IPS-15b (cell line): ENCODE measurements around the gene PPAT.
A peak's percentile ranks its signal among the peaks of the same experiment; 100 is the strongest.

Experiments used
- H3K27me3 ChIP-seq: one replicate; pipeline ENCODE4 v1.6.1; 2013; ENCODE audit warnings: low read length; ENCODE audit not compliant: control insufficient read depth, insufficient read depth
- H3K36me3 ChIP-seq: one replicate; pipeline ENCODE4 v1.6.1; 2013; ENCODE audit warnings: low read length; ENCODE audit not compliant: control insufficient read depth, insufficient read depth
- H3K4me1 ChIP-seq: one replicate; pipeline ENCODE4 v1.6.1; 2013; ENCODE audit warnings: mild to moderate bottlenecking, low read length; ENCODE audit not compliant: control insufficient read depth, insufficient read depth
- H3K4me3 ChIP-seq: one replicate; pipeline ENCODE4 v1.5.1; 2013; ENCODE audit warnings: low read depth, low read length
- H3K9ac ChIP-seq: one replicate; pipeline ENCODE4 v1.6.1; 2013; ENCODE audit warnings: low read depth, mild to moderate bottlenecking, low read length
- H3K9me3 ChIP-seq: one replicate; pipeline ENCODE4 v1.6.1; 2013; ENCODE audit warnings: mild to moderate bottlenecking, low read length; ENCODE audit not compliant: control insufficient read depth, insufficient read depth

The PPAT gene

GRCh38 chr4:56430203-56430602, 5.2 kb downstream of the PPAT start:
- Histone ChIP-seq H3K9me3 (no peaks in the 10 kb centered on the region), H3K9ac (no peak overlapping the region), H3K4me1 (peaks cover 7% of the 10 kb centered on the region), H3K36me3 (no peaks in the 10 kb centered on the region), H3K4me3 (no peak overlapping the region), H3K27me3 (no peaks in the 10 kb centered on the region)

GRCh38 chr4:56427179-56427578, 8.2 kb downstream of the PPAT start:
- no peak overlapping the region for H3K9ac ChIP-seq
- no peaks in the 10 kb centered on the region for H3K27me3 ChIP-seq
- peaks cover 12% of the 10 kb centered on the region for H3K4me1 ChIP-seq
- H3K4me3 ChIP-seq, result no peak overlapping the region
- no peaks in the 10 kb centered on the region for H3K9me3 ChIP-seq
- no peaks in the 10 kb centered on the region for H3K36me3 ChIP-seq

- H3K4me3 ChIP-seq, result no peak overlapping the region
- no peak overlapping the region for H3K9ac ChIP-seq
- H3K4me1 ChIP-seq, result peaks cover 12% of the 10 kb centered on the region
- H3K36me3 ChIP-seq, result no peaks in the 10 kb centered on the region
- no peaks in the 10 kb centered on the region for H3K27me3 ChIP-seq
- no peaks in the 10 kb centered on the region for H3K9me3 ChIP-seq
These were observed 9.1 kb downstream of the PPAT start for GRCh38 chr4:56426273-56426672.

- H3K36me3 ChIP-seq, result no peaks in the 10 kb centered on the region
- no peak overlapping the region for H3K9ac ChIP-seq
- no peaks in the 10 kb centered on the region for H3K9me3 ChIP-seq
- H3K4me1 ChIP-seq, result peaks cover 12% of the 10 kb centered on the region
- no peaks in the 10 kb centered on the region for H3K27me3 ChIP-seq
- peak overlapping the region; percentile 10 for H3K4me3 ChIP-seq
These were observed 9.9 kb downstream of the PPAT start for GRCh38 chr4:56425518-56425917.

GRCh38 chr4:56424697-56425514, 10.5 kb downstream of the PPAT start:
- Histone ChIP-seq H3K4me1 (peaks cover 12% of the 10 kb centered on the region), H3K27me3 (no peaks in the 10 kb centered on the region), H3K36me3 (no peaks in the 10 kb centered on the region), H3K4me3 (no peak overlapping the region), H3K9ac (no peak overlapping the region), H3K9me3 (no peaks in the 10 kb centered on the region)

GRCh38 chr4:56424176-56424575, 11.2 kb downstream of the PPAT start:
- no peaks in the 10 kb centered on the region for H3K36me3 ChIP-seq
- H3K27me3 ChIP-seq, result no peaks in the 10 kb centered on the region
- no peaks in the 10 kb centered on the region for H3K9me3 ChIP-seq
- H3K4me1 ChIP-seq, result peaks cover 12% of the 10 kb centered on the region
- no peak overlapping the region for H3K4me3 ChIP-seq
- H3K9ac ChIP-seq, result no peak overlapping the region

GRCh38 chr4:56417396-56417795, 18.0 kb downstream of the PPAT start:
- Histone ChIP-seq H3K36me3 (no peaks in the 10 kb centered on the region), H3K4me3 (no peak overlapping the region), H3K9ac (no peak overlapping the region), H3K4me1 (no peaks in the 10 kb centered on the region), H3K27me3 (no peaks in the 10 kb centered on the region), H3K9me3 (no peaks in the 10 kb centered on the region)

GRCh38 chr4:56416349-56416748, 19.1 kb downstream of the PPAT start:
- Histone ChIP-seq H3K9ac (no peak overlapping the region), H3K27me3 (no peaks in the 10 kb centered on the region), H3K36me3 (no peaks in the 10 kb centered on the region), H3K9me3 (no peaks in the 10 kb centered on the region), H3K4me1 (peaks cover 4% of the 10 kb centered on the region), H3K4me3 (no peak overlapping the region)

- H3K9me3 ChIP-seq, result no peaks in the 10 kb centered on the region
- no peak overlapping the region for H3K4me3 ChIP-seq
- H3K27me3 ChIP-seq, result no peaks in the 10 kb centered on the region
These were observed 21.2 kb downstream of the PPAT start for GRCh38 chr4:56414135-56414670.

GRCh38 chr4:56410247-56411062, 25.0 kb downstream of the PPAT start:
- Histone ChIP-seq H3K4me3 (no peak overlapping the region), H3K27me3 (no peaks in the 10 kb centered on the region), H3K9ac (no peak overlapping the region), H3K4me1 (peaks cover 18% of the 10 kb centered on the region), H3K36me3 (peaks cover 10% of the 10 kb centered on the region), H3K9me3 (no peaks in the 10 kb centered on the region)

More at GRCh38 chr4:56414135-56414670, 21.2 kb downstream of the PPAT start:
- no peak overlapping the region for H3K9ac ChIP-seq
- H3K4me1 ChIP-seq, result peaks cover 13% of the 10 kb centered on the region
- H3K36me3 ChIP-seq, result no peaks in the 10 kb centered on the region

- no peaks in the 10 kb centered on the region for H3K27me3 ChIP-seq
- no peaks in the 10 kb centered on the region for H3K9me3 ChIP-seq
- no peak overlapping the region for H3K4me3 ChIP-seq
- H3K36me3 ChIP-seq, result peaks cover 10% of the 10 kb centered on the region
- peaks cover 18% of the 10 kb centered on the region for H3K4me1 ChIP-seq
- no peak overlapping the region for H3K9ac ChIP-seq
These were observed 25.8 kb downstream of the PPAT start for GRCh38 chr4:56409511-56410090.
